Smooth muscle cell of the brain vasculature (primary cell): ENCODE data around the gene TMEM178B.

Experiments used
- DNase-seq: peaks from one replicate; pipeline ENCODE4 v3.0.0-alpha.2; 2012; ENCODE audit warnings: low read depth, low spot score

TMEM178B gene

GRCh38 chr7:141527076-141527475, 453.2 kb downstream of the TMEM178B start:
- DNase-seq: no peak

- DNase-seq: no peak
Measured at GRCh38 chr7:141528399-141528798, 454.5 kb downstream of the TMEM178B start.
